ENCODE results near the gene ACP6.

The ACP6 gene

DNA sequence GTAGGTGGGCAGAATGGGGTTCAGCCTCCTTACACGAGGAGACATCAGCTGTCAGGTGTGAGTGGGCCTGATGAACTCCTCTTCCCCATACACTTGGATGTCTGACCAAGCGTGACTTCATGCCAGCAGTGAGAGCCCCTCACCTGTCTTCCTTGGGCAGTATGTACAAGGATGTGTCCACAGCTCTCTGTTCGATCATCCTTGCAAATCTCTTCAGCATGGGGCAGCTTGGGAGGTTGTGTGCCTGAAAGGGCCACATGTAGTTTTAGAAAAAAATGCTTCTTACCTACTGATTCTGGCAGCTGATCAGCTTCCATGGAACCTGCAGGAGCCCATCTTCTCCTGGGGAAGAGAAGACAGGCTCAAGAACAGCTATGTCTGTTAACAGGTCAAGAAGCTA, 18.0 kb downstream of the ACP6 start:
- TF ChIP-seq, protein P1, sequence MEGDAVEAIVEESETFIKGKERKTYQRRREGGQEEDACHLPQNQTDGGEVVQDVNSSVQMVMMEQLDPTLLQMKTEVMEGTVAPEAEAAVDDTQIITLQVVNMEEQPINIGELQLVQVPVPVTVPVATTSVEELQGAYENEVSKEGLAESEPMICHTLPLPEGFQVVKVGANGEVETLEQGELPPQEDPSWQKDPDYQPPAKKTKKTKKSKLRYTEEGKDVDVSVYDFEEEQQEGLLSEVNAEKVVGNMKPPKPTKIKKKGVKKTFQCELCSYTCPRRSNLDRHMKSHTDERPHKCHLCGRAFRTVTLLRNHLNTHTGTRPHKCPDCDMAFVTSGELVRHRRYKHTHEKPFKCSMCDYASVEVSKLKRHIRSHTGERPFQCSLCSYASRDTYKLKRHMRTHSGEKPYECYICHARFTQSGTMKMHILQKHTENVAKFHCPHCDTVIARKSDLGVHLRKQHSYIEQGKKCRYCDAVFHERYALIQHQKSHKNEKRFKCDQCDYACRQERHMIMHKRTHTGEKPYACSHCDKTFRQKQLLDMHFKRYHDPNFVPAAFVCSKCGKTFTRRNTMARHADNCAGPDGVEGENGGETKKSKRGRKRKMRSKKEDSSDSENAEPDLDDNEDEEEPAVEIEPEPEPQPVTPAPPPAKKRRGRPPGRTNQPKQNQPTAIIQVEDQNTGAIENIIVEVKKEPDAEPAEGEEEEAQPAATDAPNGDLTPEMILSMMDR (IDR thresholded peaks at IDR 0.05; ENCODE audit: insufficient read depth, low read length, missing control alignments): no peak
- ChIA-PET POLR2A (no interaction called here), CTCF (interaction anchor here (1.5 to 3.5 kb wide), 2 partner anchors 9 to 12 kb away, joined by 6 to 20 read pairs; no protein-coding TSS in a partner anchor)
- DNase-seq (ENCODE audit: low read depth, low spot score): no peak
- H3K4me3 ChIP-seq (ENCODE audit: low read depth, low read length): no peak overlapping the region

DNA sequence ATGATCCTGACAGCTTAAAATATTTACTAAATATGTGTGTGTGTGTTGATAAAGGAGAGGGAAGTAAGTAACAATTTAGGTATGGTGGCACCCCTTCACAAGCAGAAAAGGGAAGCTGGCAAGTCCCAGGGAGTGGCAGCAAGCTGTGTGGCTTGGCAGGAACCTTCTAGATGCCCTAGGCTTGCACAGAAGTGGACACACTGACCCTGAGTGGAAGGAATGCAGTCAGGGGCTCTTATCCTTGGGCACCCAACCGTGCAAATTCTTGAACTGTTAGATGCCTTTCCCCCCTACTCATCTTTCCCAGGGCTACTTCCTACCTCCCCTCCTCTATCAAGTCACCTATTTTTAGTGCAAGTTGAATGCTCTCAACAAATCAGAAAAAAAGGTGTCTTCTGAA, 18.9 kb downstream of the ACP6 start:
- ChIA-PET CTCF (interaction anchor here (1.3 to 3.5 kb wide), 4 partner anchors 8 to 25 kb away, joined by 3 to 20 read pairs (median 6); no protein-coding TSS in a partner anchor), POLR2A (no interaction called here)
- DNase-seq (ENCODE audit: low read depth, low spot score): no peak
- TF ChIP-seq, protein P1 (IDR thresholded peaks at IDR 0.05; ENCODE audit: insufficient read depth, low read length, missing control alignments): no peak
- H3K4me3 ChIP-seq (ENCODE audit: low read depth, low read length): no peak overlapping the region

DNA sequence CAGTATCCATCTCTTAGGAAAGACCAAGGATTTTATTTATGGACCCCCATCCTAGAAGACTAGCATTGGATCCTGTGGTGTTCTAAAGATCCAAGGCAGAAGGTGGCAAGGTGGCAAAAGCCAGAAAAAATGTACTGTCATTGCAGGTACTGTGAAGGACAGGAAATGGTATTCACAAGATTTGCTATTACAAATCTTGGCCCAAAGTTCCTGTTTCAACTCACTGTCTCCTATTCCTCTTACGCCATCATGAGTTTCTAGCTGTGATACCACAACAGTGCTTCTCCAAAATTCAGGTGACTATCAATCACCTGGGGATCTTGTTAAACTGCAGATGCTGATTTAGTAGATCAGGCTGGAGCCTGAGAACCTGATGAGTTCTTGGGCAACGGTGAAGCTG, 21.4 kb downstream of the ACP6 start:
- CTCF ChIA-PET: interaction anchor here (1.0 to 2.0 kb wide), 2 partner anchors 9 kb away, joined by 3 to 7 read pairs; no protein-coding TSS in a partner anchor
- TF ChIP-seq, protein P1 (IDR thresholded peaks at IDR 0.05; ENCODE audit: insufficient read depth, low read length, missing control alignments): no peak

DNA sequence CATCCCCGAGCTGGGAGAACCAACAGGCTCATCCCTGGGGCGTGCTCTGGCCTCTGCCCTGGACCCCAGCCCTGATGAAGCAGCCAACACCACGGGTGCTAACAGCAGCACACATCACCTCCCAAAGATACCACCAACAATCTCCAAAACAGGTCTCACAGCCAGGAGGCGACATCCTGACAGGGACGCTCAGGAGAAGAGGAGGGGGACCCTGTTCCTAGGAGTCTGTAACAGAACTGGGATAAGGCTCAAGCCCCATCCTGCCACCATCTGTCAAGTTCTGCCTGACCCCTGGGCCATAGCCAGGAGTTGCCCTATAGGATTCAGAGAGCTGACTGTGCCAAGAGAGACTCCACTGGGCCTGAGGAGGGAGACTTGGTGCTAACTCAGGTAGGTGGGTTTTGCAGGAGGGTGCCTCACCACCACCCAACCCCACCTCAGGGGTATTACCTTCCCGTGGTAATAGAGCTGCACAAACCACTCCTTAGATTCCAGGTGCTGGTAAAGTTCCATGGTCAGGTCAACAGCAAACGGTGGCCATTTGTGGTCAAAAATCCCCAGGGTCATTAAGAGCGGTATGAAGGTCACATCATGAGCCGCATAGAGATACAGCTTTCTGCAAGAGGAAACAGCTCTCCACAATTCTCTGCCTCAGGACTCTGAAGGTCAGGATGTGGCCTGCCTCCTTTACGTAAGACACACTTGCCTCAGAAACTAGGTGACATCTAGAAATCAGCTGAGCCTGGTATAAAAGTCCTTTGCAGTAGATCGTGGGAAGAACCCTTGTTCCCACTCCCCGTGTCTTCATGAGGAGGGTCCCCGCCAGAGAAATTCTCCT, 22.3 kb downstream of the ACP6 start:
- TF ChIP-seq, protein P1 (IDR thresholded peaks at IDR 0.05; ENCODE audit: insufficient read depth, low read length, missing control alignments): no peak
- ChIA-PET CTCF (interaction anchor here (2.0 kb wide), 1 partner anchor 8 kb away, joined by 7 read pairs; no protein-coding TSS in a partner anchor), POLR2A (no interaction called here)
- no peak overlapping the region for H3K4me3 ChIP-seq (ENCODE audit: low read depth, low read length)
- no peak for DNase-seq (ENCODE audit: low read depth, low spot score)

More for the DNA sequence above, 21.4 kb downstream of the ACP6 start:
- POLR2A ChIA-PET: no interaction called here
- H3K4me3 ChIP-seq (ENCODE audit: low read depth, low read length): no peak overlapping the region
- no peak for DNase-seq (ENCODE audit: low read depth, low spot score)

DNA sequence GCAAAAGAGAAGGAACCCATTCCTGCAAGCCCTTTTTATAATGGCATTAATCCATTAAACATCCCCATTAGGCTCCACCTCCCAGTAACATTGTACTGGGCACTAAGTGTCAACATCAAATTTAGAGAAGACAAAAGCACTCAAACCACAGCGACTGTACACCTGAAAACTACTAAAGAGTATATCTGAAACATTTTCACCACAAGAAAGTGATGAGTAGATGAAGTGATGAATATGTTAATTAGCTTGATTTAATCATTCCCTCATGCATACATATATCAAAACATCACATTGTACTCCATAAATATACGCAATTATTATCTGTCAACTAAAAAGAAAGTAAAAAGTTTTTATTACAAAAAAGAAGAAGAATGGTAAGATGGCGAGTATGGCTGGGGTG, 26.4 kb downstream of the ACP6 start:
- no peak overlapping the region for H3K4me3 ChIP-seq (ENCODE audit: low read depth, low read length)
- CTCF ChIA-PET: interaction anchor here (1.7 to 3.3 kb wide), 5 partner anchors 8 to 150 kb away, joined by 6 to 34 read pairs (median 9); no protein-coding TSS in a partner anchor
- DNase-seq (ENCODE audit: low read depth, low spot score): no peak
- POLR2A ChIA-PET: no interaction called here
- TF ChIP-seq, protein P1 (IDR thresholded peaks at IDR 0.05; ENCODE audit: insufficient read depth, low read length, missing control alignments): no peak

Data from AG04449 (cell line).